Omental fat pad (tissue), 4 donors: ENCODE measurements around the gene ZNF77. TPM values are rescaled to one million over a fixed set of nuclear protein-coding genes. Genes with fewer than 3 reads are reported as not detected.
A peak's percentile ranks its signal among the peaks of the same experiment; 100 is the strongest.

Source experiments
- ATAC-seq: fragments of 150-250 bp; one replicate; pipeline ENCODE4 v1.9.1; 2016; ENCODE audit warnings: mild to moderate bottlenecking, moderate library complexity; ENCODE audit not compliant: low FRiP score
- DNase-seq: peaks from one replicate; pipeline ENCODE4 v3.0.0-alpha.2; 2019; ENCODE audit warnings: low spot score
- CTCF ChIP-seq, 3 donors: fragments of 450-650 bp; IDR thresholded peaks; one replicate each; pipeline ENCODE4 v1.5.1; 2016 to 2017; ENCODE audit warnings: antibody characterized with exemption in 3 of 3, mild to moderate bottlenecking in 3 of 3, moderate library complexity in 2 of 3
- total RNA-seq, 4 donors: library from RNA; depleted of rRNA; stranded (reverse); fragments of >200 nt; gene quantifications; one replicate each; pipeline ENCODE4 v1.1.0, GENCODE V29; 2016

Gene ZNF77
- total RNA-seq, 4 donors from 2014 or later, result 3.2 to 8.7 (median 3.8) TPM

DNA sequence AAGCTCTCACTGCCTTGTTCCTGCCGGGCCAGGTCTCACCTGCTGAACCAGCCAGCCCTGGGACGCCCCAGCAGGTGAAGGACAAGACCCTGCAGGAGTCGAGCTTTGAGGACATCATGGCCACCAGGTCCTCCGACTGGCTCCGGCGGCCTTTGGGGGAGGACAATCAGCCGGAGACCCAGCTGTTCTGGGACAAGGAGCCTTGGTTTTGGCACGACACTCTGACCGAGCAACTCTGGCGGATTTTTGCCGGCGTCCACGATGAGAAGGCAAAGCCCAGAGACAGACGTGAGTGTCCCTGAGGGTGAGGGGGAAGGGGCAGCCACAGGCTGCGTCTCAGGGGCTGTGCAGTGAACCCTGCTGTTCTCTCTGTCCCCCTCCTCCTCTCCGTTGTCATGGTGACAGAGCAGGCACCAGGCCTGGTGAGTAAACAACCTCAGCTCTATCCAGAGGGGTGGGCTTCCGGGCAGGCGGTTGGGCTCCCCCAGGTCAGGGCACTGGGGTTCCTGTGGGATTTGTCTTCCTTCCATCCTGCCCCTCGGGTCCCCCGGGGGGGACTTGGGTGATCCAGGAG, 42.3 kb upstream of the ZNF77 start:
- DNase-seq, result no peak
- ATAC-seq, result no peak
- TF ChIP-seq CTCF (IDR thresholded peaks at IDR 0.05), result no peak

DNA sequence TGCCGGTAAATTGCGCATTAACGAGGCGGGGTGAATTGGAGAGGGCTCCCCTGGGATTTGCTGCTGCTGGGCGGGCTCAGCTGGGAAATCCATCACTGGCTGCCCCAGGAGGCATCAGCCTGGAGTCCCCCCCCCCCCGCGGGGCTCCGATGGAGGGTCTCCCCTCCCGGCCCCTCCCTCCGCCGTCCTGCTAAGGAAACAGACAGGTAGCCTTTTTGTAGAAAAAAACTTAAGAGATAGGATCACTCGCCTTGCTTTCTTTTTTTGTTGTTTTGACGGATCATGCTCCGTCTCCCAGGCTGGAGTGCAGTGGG, 39.4 kb upstream of the ZNF77 start:
- no peak for TF ChIP-seq CTCF (IDR thresholded peaks at IDR 0.05)
- no peak for ATAC-seq
- DNase-seq, result no peak

DNA sequence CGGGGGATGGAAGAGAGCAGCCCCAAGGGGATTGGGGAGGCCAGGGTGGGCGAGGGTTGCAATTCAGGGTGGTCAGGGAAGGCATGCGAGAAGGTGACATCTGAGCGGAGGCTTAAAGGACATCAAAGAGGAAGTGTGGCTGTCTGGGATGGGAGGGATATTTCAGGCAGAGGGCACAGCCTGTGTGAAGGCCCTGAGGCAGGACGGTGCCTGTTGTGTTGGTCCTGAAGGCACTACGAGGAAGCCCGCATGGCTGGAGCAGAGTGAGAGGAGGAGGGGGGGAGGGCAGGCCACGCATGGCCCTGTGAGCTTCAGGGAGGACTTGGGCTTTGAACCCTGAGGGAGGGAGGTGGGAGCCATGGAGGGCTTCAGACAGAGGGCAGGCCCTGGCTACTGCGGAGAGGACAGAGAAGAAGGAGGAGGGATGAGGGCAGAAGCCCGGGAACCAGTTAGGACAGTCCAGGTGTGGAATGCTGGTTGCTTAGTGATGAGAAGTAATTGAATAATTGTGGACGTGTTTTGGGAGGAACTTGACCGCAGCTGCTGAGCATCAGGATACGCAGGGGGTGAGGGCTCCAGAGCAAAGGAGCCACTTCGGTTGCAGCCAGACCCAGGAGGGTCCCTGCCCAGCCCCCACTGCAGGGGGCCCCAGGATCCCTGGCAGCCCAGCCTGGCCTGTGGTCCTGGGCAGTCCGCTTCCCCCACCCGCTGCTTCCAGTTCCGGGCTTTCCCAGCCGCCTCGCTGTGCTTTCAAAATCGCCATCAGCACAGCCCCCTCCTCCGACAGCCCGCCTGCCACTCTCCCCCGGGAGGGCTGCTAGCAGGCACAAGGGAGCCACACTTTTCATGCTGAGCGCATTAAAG, 38.8 kb upstream of the ZNF77 start:
- TF ChIP-seq CTCF (IDR thresholded peaks at IDR 0.05), result no peak
- no peak for DNase-seq
- ATAC-seq, result peak; percentile 50

DNA sequence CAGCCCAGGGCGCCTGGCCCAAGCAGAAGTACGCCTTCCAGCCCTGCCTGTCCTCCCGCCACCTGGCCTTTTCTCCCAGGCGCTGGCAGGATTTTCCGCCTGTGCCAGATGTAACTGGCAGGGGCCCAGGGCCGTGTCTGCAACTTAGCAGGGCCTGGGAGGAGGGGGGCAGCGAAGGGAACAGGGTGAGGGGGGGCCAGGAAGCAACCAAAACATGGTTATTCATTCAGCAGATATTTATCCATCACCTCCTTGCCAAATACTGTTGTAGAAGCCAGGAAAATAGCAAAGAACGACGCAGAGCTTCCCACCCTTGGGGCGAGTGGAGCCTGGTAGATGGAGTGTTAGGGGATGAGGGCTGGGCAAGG, 38.2 kb upstream of the ZNF77 start:
- no peak for TF ChIP-seq CTCF (IDR thresholded peaks at IDR 0.05)
- ATAC-seq (peak; percentile 83), DNase-seq (peak; percentile 62)

DNA sequence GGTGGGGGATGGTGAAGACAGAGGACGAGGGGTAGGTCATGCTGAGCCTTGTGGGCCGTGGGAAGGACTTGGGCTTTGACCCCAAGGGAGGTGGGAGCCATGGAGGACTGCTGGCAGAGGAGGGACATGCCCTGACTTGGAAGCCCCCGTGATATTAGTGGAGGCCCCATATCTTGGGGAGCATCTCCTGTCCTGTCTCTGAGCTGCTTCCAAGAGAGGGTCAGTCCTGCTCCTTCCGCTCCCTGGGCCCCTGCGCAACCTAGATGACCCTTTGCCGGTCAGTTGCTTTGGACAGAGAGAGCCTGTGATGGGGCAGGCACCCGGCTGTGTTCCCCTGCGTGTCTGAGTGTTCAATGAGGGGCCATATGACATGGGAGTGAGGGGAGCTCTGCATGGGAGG, 37.8 kb upstream of the ZNF77 start:
- ATAC-seq (peak; percentile 8), DNase-seq (no peak)
- TF ChIP-seq CTCF (IDR thresholded peaks at IDR 0.05), result no peak

DNA sequence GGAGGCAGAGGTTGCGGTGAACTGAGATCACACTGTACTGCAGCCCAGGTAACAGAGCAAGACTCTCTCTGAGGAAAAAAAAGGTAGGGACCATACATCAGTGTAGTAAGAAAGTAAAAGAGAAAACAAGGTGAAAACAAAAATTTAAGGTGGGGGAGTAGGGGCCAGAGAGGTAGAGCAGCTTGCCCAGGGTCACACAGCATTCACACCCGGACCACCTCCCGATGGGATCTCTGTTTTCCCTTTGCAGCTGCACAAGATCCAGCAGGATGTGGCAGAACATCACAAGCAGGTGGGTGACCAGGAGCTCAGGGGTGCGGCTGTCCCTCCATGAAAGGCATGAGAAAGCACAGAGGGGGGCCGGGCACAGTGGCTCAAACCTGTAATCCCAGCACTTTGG, 37.1 kb upstream of the ZNF77 start:
- ATAC-seq, result no peak
- TF ChIP-seq CTCF (IDR thresholded peaks at IDR 0.05), result no peak

DNA sequence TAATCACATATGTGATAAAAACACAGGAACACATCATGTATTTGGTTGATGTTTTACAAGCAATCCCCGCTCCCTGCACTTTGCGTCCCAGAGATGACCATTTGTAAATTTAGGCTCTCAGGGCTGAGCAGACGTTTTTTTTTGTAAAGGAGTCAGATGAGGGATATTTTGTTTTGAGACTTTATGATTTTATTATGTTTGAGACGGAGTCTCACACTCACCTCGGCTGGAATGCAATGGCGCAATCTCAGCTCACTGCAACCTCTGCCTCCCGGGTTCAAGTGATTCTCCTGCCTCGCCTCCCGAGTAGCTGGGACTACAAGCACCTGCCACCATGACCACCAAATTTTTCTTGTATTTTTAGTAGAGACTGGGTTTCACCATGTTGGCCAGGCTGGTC, 34.0 kb upstream of the ZNF77 start:
- no peak for ATAC-seq
- no peak for TF ChIP-seq CTCF (IDR thresholded peaks at IDR 0.05)
- DNase-seq, result no peak

More for the DNA sequence above, 37.1 kb upstream of the ZNF77 start:
- no peak for DNase-seq
